ENCODE data around the gene NUCKS1. TPM values are rescaled to one million over a fixed set of nuclear protein-coding genes. Genes with fewer than 3 reads are reported as not detected.

NUCKS1 gene
- total RNA-seq, 2 donors from 2014 or later = 117 to 123 TPM

- H3K4me1 ChIP-seq = peaks cover 7% of the 10 kb centered on the region
These were observed 34.4 kb downstream of the NUCKS1 start for GRCh38 chr1:205715628-205716027.

GRCh38 chr1:205714906-205715246 lies 35.1 kb downstream of the NUCKS1 start:
- DNase-seq = no peak
- H3K9me3 ChIP-seq = no peaks in the 10 kb centered on the region
- H3K27ac ChIP-seq = no peak overlapping the region
- peaks cover 7% of the 10 kb centered on the region for H3K4me1 ChIP-seq
- intact Hi-C loops (cut with DNase I) = no loop called here
- no peak overlapping the region for H3K4me3 ChIP-seq
- TF ChIP-seq CTCF (IDR thresholded peaks at IDR 0.05) = no peak
- H3K27me3 ChIP-seq = no peaks in the 10 kb centered on the region
- peaks cover 7% of the 10 kb centered on the region for H3K36me3 ChIP-seq
- H3K9ac ChIP-seq (ENCODE audit: low read depth in 2 of 2, low read length in 2 of 2) = no peak overlapping the region

More at GRCh38 chr1:205715628-205716027, 34.4 kb downstream of the NUCKS1 start:
- H3K4me3 ChIP-seq = no peak overlapping the region
- no peaks in the 10 kb centered on the region for H3K27me3 ChIP-seq
- intact Hi-C loops (cut with DNase I) = no loop called here
- no peaks in the 10 kb centered on the region for H3K9me3 ChIP-seq
- H3K27ac ChIP-seq = no peak overlapping the region
- H3K36me3 ChIP-seq = peaks cover 9% of the 10 kb centered on the region
- H3K9ac ChIP-seq (ENCODE audit: low read depth in 2 of 2, low read length in 2 of 2) = no peak overlapping the region
- TF ChIP-seq CTCF (IDR thresholded peaks at IDR 0.05) = no peak
- no peak for DNase-seq

GRCh38 chr1:205714190-205714905 lies 35.6 kb downstream of the NUCKS1 start:
- no peak overlapping the region for H3K9ac ChIP-seq (ENCODE audit: low read depth in 2 of 2, low read length in 2 of 2)
- intact Hi-C loops (cut with DNase I) = no loop called here
- TF ChIP-seq CTCF (IDR thresholded peaks at IDR 0.05) = no peak
- no peak for DNase-seq
- H3K36me3 ChIP-seq = peaks cover 4% of the 10 kb centered on the region
- H3K9me3 ChIP-seq = no peaks in the 10 kb centered on the region
- no peak overlapping the region for H3K27ac ChIP-seq
- H3K27me3 ChIP-seq = no peaks in the 10 kb centered on the region
- peaks cover 7% of the 10 kb centered on the region for H3K4me1 ChIP-seq
- no peak overlapping the region for H3K4me3 ChIP-seq

GRCh38 chr1:205711105-205712048 lies 38.6 kb downstream of the NUCKS1 start:
- Histone ChIP-seq H3K9me3 (no peaks in the 10 kb centered on the region), H3K4me1 (peaks cover 3% of the 10 kb centered on the region), H3K4me3 (no peak overlapping the region), H3K27ac (no peak overlapping the region), H3K9ac (ENCODE audit: low read depth in 2 of 2, low read length in 2 of 2) (no peak overlapping the region), H3K36me3 (no peaks in the 10 kb centered on the region), H3K27me3 (no peaks in the 10 kb centered on the region)
- peak; percentile 89 for TF ChIP-seq CTCF (IDR thresholded peaks at IDR 0.05)
- DNase-seq = peak; percentile 85
- intact Hi-C loops (cut with DNase I) = no loop called here

- Histone ChIP-seq H3K9me3 (no peaks in the 10 kb centered on the region), H3K27me3 (no peaks in the 10 kb centered on the region), H3K36me3 (no peaks in the 10 kb centered on the region), H3K9ac (ENCODE audit: low read depth in 2 of 2, low read length in 2 of 2) (no peak overlapping the region), H3K4me1 (peaks cover 3% of the 10 kb centered on the region), H3K27ac (no peak overlapping the region), H3K4me3 (no peak overlapping the region)
- intact Hi-C loops (cut with DNase I) = loop anchor here (1.0 kb wide), 1 partner anchor 51 kb away; no protein-coding TSS in a partner anchor
- no peak for DNase-seq
- TF ChIP-seq CTCF (IDR thresholded peaks at IDR 0.05) = no peak
These were observed 39.5 kb downstream of the NUCKS1 start for GRCh38 chr1:205710201-205711062.
